ENCODE data around the gene CDK5. TPM values are rescaled to one million over a fixed set of nuclear protein-coding genes. Genes with fewer than 3 reads are reported as not detected.

Gene CDK5
- total and polyA plus RNA-seq, 2 of the 13 experiments (the other 11 are each of a cell fraction or from before 2014, with no cell fraction given), result 16.4 to 21.3 TPM

DNA sequence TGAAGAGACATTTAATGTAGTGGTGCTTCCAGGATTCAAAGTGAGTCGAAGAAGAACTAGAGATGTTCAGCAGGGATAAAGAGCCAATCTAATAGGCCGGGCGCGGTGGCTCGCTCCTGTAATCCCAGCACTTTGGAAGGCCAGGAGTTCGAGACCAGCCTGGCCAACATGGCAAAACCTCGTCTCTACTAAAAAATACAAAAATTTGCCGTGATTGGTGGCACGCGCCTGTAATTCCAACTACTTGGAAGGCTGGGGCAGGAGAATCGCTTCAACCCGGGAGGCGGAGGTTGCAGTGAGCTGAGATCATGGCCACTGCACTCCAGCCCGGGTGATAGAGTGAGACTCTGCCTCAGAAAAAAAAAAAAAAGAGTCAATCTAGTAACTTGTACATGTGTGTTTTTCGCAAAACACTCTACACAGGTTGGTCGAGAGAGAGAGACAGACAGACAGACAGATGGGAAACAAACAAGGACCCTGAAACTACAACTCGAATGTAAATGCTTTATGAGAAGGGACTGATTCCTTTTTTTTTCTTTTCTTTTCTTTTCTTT, 28.7 kb downstream of the CDK5 start (continued):
- TF ChIP-seq ERF (CRISPR knock-in tag; IDR thresholded peaks at IDR 0.05) (no peak), MAZ (IDR thresholded peaks at IDR 0.05; ENCODE audit: borderline replicate concordance, low read depth, low read length) (no peak), MAZ (CRISPR knock-in tag; IDR thresholded peaks at IDR 0.05; ENCODE audit: low read depth) (no peak), JDP2 (CRISPR knock-in tag; IDR thresholded peaks at IDR 0.05; ENCODE audit: borderline replicate concordance) (no peak), MTF1 (CRISPR knock-in tag; IDR thresholded peaks at IDR 0.05) (no peak), POGZ (CRISPR knock-in tag; IDR thresholded peaks at IDR 0.05) (no peak), ZNF382 (CRISPR knock-in tag; IDR thresholded peaks at IDR 0.05; ENCODE audit: borderline replicate concordance) (no peak), ZNF550 (CRISPR knock-in tag; IDR thresholded peaks at IDR 0.05; ENCODE audit: borderline replicate concordance) (no peak)
- TF ChIP-seq, protein P1, sequence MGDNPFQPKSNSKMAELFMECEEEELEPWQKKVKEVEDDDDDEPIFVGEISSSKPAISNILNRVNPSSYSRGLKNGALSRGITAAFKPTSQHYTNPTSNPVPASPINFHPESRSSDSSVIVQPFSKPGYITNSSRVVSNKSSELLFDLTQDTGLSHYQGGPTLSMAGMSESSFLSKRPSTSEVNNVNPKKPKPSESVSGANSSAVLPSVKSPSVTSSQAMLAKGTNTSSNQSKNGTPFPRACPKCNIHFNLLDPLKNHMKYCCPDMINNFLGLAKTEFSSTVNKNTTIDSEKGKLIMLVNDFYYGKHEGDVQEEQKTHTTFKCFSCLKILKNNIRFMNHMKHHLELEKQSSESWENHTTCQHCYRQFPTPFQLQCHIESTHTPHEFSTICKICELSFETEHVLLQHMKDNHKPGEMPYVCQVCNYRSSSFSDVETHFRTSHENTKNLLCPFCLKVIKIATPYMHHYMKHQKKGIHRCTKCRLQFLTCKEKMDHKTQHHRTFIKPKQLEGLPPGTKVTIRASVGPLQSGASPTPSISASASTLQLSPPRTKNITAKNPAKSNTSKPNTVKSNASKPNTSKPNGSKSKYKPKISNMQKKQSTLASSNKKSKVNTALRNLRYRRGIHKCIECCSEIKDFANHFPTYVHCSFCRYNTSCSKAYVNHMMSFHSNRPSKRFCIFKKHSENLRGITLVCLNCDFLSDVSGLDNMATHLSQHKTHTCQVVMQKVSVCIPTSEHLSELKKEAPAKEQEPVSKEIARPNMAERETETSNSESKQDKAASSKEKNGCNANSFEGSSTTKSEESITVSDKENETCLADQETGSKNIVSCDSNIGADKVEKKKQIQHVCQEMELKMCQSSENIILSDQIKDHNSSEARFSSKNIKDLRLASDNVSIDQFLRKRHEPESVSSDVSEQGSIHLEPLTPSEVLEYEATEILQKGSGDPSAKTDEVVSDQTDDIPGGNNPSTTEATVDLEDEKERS (CRISPR knock-in tag; IDR thresholded peaks at IDR 0.05), result no peak

Measured in HepG2 (cell line).